Testis (tissue), 5 donors: ENCODE results near the gene FAM156A. TPM values are rescaled to one million over a fixed set of nuclear protein-coding genes. Genes with fewer than 3 reads are reported as not detected.
"Not testable (repeated sequence)": the region's sequence is repeated elsewhere in the genome, so short reads cannot be mapped to it uniquely, and the experiment has no call there.

ENCODE experiments used
- DNase-seq: peaks from one replicate; pipeline ENCODE4 v3.0.0-alpha.2; 2019
- H3K27ac ChIP-seq, 2 donors: fragments of 200-600 bp; sonication (generic); one replicate each; pipeline ENCODE4 v1.5.1; 2019
- H3K27me3 ChIP-seq: fragments of 200-600 bp; sonication (generic); one replicate; pipeline ENCODE4 v1.5.1; 2019
- H3K36me3 ChIP-seq: fragments of 200-600 bp; sonication (generic); one replicate; pipeline ENCODE4 v1.5.1; 2017; ENCODE audit warnings: low read depth; ENCODE audit errors: missing control alignments
- H3K4me1 ChIP-seq: fragments of 200-600 bp; sonication (generic); one replicate; pipeline ENCODE4 v1.5.1; 2019
- H3K4me3 ChIP-seq, 2 donors: fragments of 200-600 bp; sonication (generic); one replicate each; pipeline ENCODE4 v1.5.1; 2017 to 2019
- H3K9me3 ChIP-seq: fragments of 200-600 bp; sonication (generic); one replicate; pipeline ENCODE4 v1.5.1; 2017
- POLR2A ChIP-seq: fragments of 450-650 bp; IDR thresholded peaks from one replicate; pipeline ENCODE4 v1.6.1; 2017; ENCODE audit warnings: antibody characterized with exemption, mild to moderate bottlenecking, moderate library complexity
- WGBS, 2 donors: methylation state at CpG; one replicate each; pipeline ENCODE4 v1.1.5; 2018; 5-methylcytosine and 5-hydroxymethylcytosine counted together
- intact Hi-C: fragments of 100-400 bp; cut with DNase I; formaldehyde crosslinking; loops from one replicate; pipeline ENCODE4 v1.15.1; 2023; ENCODE audit warnings: low total_unique reads
- long read RNA-seq, 2 donors: transcript quantifications; one replicate each; lab custom pipeline, GENCODE V29; 2026
- polyA plus RNA-seq: library from polyadenylated mRNA; stranded (reverse); fragments of 350-450 nt; fragmentation: Illumina TruSeq; extraction: RNeasy Lipid Tissue Mini Kit (QIAGEN cat#74804); gene quantifications from one replicate; pipeline ENCODE4 v1.2.3, GENCODE V29; 2014; ENCODE audit warnings: low read depth, low replicate concordance; ENCODE audit not compliant: insufficient read depth
- total RNA-seq, 2 donors: library from RNA; depleted of rRNA; stranded (reverse); fragments of >200 nt; gene quantifications; one replicate each; pipeline ENCODE4 v1.2.3, GENCODE V29; 2016
- TF ChIP-seq, protein P1 (sequence below), 3 experiments: fragments of 450-650 bp in 2 of 3; fragments of 200-600 bp in 1 of 3; sonication (generic) in 1 of 3; IDR thresholded peaks; one replicate each; pipeline ENCODE4 v1.5.1; 2016 to 2019; ENCODE audit warnings: antibody characterized with exemption in 3 of 3, mild to moderate bottlenecking in 2 of 3, moderate library complexity in 1 of 3

FAM156A gene, protein sequence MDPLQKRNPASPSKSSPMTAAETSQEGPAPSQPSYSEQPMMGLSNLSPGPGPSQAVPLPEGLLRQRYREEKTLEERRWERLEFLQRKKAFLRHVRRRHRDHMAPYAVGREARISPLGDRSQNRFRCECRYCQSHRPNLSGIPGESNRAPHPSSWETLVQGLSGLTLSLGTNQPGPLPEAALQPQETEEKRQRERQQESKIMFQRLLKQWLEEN
- 10 to 100 TPM; 62.0 to 64.5 TPM for total RNA-seq
- 25.6 TPM for polyA plus RNA-seq
- long read RNA-seq, donor 1, transcript FAM156A-221 (3 exons, 3,757 nt): major isoform, 5 of 11 reads
- long read RNA-seq, donor 1, partial matches to known transcripts: 0 of 11 reads
- long read RNA-seq, donor 1, other reads (novel, unspliced or antisense): 0 of 11 reads
- long read RNA-seq, donor 2, partial matches to known transcripts: 0 of 9 reads
- long read RNA-seq, donor 2, other reads (novel, unspliced or antisense): 0 of 9 reads

DNA sequence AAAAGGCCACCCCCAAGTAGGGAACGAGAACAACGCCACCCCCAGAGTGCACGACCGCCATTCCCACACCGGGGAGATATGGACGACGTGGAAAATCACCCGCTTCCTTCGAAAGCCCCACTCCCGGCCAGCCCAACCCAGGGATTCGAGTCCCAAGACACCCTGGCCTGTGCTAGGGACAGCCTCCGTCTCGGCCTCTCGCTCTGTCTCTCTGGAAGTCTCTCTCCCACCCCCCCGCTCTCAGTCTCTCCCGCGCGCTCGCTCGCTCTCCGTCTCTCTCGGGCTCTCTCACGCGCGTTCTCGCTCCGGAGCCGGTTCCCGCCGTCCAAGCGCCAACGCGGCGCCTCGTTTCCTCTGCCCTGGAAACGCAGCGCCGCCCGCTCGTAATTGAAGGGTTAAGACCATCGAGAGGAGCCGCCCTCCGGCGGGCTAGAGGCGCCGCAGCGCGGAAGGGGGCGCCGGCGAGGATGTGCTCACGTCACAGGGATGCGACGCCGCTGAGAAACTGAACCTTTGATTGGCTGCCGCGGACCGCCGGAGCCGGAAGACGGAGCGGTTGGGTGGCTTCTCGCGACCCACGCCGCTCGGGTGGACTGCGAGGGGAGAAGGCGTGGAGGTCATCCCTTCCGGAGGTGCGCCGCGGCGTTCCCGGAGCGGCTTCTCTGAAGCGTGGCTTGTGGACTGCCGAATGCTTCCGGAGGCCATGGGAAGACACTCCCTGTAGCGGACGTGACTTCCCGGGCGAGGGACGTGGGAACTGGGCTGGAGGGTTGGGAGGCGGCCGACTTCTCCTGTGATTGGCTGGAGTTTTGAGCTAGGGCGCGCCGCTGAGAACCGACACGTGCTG, at the start of gene FAM156A:
TSS of gene FAM156A (minus strand) at position 406 of the 847 bp plus-strand sequence. CDS start 9,930 bp downstream, outside the sequence.
- DNase-seq, H3K4me3 ChIP-seq, H3K9me3 ChIP-seq, H3K36me3 ChIP-seq, H3K27ac ChIP-seq, H3K27me3 ChIP-seq, intact Hi-C loops, H3K4me1 ChIP-seq: not testable (repeated sequence)
- WGBS, 2 donors: no CpG with 5 or more reads among the region's 91 CpGs

DNA sequence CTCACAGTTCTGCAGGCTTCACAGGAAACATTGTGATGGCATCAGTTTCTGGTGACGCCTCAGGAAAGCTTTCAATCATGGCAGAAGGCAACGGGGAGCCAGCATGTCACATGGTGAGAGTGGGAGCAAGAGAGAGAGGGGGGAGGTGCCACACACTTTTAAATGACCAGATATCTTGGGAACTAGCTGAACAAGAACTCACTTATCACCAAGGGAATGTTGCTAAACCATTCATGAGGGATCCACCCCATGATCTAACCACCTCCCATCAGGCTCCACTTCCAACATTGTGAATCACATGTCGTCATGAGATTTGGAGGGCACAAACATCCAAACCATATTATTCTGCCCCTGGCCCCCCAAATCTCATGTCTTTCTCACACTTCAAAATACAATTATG, 47.0 kb upstream of the FAM156A start:
- no peak for DNase-seq
- no peak for TF ChIP-seq POLR2A
- TF ChIP-seq, protein P1, sequence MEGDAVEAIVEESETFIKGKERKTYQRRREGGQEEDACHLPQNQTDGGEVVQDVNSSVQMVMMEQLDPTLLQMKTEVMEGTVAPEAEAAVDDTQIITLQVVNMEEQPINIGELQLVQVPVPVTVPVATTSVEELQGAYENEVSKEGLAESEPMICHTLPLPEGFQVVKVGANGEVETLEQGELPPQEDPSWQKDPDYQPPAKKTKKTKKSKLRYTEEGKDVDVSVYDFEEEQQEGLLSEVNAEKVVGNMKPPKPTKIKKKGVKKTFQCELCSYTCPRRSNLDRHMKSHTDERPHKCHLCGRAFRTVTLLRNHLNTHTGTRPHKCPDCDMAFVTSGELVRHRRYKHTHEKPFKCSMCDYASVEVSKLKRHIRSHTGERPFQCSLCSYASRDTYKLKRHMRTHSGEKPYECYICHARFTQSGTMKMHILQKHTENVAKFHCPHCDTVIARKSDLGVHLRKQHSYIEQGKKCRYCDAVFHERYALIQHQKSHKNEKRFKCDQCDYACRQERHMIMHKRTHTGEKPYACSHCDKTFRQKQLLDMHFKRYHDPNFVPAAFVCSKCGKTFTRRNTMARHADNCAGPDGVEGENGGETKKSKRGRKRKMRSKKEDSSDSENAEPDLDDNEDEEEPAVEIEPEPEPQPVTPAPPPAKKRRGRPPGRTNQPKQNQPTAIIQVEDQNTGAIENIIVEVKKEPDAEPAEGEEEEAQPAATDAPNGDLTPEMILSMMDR (IDR thresholded peaks at IDR 0.05): no peak

DNA sequence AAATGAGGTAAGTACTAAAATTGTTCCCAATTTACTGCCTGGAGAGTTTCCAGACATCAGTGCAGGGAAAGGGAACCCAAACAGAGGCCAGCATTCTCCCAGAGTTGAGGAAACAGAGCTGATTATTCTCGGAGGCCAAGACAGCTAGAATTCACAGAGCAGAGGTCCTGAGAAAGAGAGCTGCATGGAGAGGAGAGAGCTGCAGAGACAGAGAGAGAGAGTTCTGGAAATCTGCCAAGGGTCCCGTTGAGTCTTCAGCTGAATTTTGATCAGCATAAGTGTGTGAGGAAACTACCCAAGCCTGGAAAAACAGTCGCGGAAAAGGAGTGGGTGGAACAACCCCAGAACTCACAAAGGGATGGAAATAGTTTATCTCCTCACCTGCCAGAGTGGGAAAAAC, 46.5 kb upstream of the FAM156A start:
- H3K9me3 ChIP-seq: no peaks in the 10 kb centered on the region
- no peaks in the 10 kb centered on the region for H3K4me1 ChIP-seq
- no peak overlapping the region for H3K4me3 ChIP-seq
- DNase-seq: no peak
- no peak overlapping the region for H3K27ac ChIP-seq
- 30 to 51% methylated on average over 4 of the region's 4 CpGs for WGBS, 2 donors
- intact Hi-C loops: no loop called here
- H3K27me3 ChIP-seq: no peaks in the 10 kb centered on the region
- H3K36me3 ChIP-seq: no peaks in the 10 kb centered on the region
- TF ChIP-seq POLR2A: no peak
- TF ChIP-seq, protein P1 (IDR thresholded peaks at IDR 0.05): no peak

More for the DNA sequence above, 47.0 kb upstream of the FAM156A start:
- Histone ChIP-seq H3K27me3 (no peaks in the 10 kb centered on the region), H3K36me3 (no peaks in the 10 kb centered on the region), H3K4me1 (no peaks in the 10 kb centered on the region), H3K27ac (no peak overlapping the region), H3K9me3 (no peaks in the 10 kb centered on the region), H3K4me3 (no peak overlapping the region)
- WGBS, 2 donors: 43 to 47% methylated on average over 3 of the region's 3 CpGs
- intact Hi-C loops: no loop called here

DNA sequence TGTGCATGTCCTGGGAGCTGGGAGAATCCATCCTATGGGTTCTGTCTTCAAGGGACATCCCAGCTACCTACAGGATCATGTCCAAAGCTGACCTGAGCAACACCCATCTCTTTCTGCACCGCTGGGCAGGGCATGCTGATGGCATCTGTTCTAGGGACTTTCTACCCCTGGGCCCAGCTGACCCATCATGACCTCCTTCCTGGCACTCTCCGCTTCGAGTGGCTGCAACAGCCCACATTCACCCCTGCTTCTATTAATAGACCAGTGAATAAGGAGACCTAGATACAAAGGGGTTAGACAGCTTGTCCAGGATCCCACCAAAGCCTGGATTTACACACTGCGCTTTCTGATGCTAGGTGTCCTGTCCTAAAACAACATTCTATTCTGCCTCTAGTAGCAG, 45.7 kb upstream of the FAM156A start:
- no peaks in the 10 kb centered on the region for H3K4me1 ChIP-seq
- DNase-seq: no peak
- no peak overlapping the region for H3K4me3 ChIP-seq
- no peak overlapping the region for H3K27ac ChIP-seq
- intact Hi-C loops: no loop called here
- no peak for TF ChIP-seq POLR2A
- TF ChIP-seq, protein P1 (IDR thresholded peaks at IDR 0.05): no peak
- H3K36me3 ChIP-seq: no peaks in the 10 kb centered on the region
- WGBS, 2 donors: 50 to 100% methylated on average over 2 to 4 of the region's 4 CpGs
- no peaks in the 10 kb centered on the region for H3K9me3 ChIP-seq
- H3K27me3 ChIP-seq: no peaks in the 10 kb centered on the region

DNA sequence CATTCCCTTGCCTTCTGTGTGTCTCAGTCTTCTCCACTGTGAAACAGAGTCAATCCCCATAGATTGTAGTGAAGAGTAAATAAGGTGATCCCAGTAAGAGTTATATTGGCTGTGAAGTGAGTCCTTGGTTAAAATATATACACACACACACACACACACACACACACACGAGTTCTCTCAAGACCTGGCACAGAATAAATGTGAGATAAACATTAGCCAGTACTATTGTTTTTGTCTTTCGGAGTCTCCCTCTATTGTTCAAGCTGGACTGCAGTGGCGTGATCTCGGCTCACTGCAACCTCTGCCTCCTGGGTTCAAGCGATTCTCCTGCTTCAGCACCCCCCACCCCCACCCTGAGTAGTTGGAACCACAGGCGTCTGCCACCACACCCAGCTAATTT, 44.8 kb upstream of the FAM156A start:
- intact Hi-C loops: no loop called here
- Histone ChIP-seq H3K27me3 (no peaks in the 10 kb centered on the region), H3K4me1 (no peaks in the 10 kb centered on the region), H3K4me3 (no peak overlapping the region), H3K9me3 (no peaks in the 10 kb centered on the region), H3K27ac (no peak overlapping the region), H3K36me3 (no peaks in the 10 kb centered on the region)
- no peak for DNase-seq
- TF ChIP-seq, protein P1 (IDR thresholded peaks at IDR 0.05): no peak
- TF ChIP-seq POLR2A: no peak
- 48 to 57% methylated on average over 6 of the region's 6 CpGs for WGBS, 2 donors
